ENCODE results near the gene NUP62CL.
"Not testable (repeated sequence)": the region's sequence is repeated elsewhere in the genome, so short reads cannot be mapped to it uniquely, and the experiment has no call there.

Gene NUP62CL, protein sequence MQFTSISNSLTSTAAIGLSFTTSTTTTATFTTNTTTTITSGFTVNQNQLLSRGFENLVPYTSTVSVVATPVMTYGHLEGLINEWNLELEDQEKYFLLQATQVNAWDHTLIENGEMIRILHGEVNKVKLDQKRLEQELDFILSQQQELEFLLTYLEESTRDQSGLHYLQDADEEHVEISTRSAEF

GRCh38 chrX:107205770-107206696 is at the start of gene NUP62CL, which contains the start of gene DNAAF6:
Gene NUP62CL, minus strand, starts transcription at chrX:107206433. Its CDS starts 31,287 bp downstream, at chrX:107175146.
Gene DNAAF6, plus strand, starts transcription at chrX:107206611. Its CDS starts 6,265 bp downstream, at chrX:107212876.
- peak; percentile 54 for DNase-seq

- no peak for DNase-seq
Observed at GRCh38 chrX:107228486-107228819, 22.2 kb upstream of the NUP62CL start.

DNA sequence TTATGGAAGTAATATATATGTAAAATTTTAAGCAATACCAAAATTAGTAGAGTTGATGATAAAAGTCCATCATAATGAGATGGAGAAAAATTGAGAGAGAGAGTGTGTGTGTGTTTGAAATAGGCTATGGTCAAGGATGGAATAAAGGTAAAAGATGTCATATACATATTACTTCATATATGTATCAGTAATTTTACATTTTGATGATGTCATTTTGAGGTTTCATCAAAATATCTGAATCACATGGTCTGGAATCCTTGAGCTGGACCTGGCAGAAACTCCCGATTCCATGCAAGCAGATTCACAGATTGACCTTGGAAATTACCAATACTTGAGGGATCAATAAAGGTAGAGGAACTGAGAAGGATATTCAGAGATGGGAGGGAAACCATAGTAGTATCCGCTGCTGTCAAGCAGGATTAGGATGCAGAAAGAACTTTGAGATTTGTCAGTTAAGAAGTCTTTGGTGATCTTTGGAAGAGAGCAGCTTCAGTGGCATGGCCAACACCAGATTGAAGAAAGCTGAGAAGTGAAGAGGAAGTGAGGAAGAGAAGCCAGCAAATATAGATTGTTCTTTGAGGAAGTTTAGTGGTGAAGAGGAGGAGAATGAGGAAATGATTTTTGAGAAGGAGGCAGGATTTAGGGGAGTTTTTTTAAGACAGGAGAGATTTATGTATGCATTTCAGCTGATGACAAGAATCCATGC is 21.7 kb upstream of the NUP62CL start:
- no peak for DNase-seq

DNA sequence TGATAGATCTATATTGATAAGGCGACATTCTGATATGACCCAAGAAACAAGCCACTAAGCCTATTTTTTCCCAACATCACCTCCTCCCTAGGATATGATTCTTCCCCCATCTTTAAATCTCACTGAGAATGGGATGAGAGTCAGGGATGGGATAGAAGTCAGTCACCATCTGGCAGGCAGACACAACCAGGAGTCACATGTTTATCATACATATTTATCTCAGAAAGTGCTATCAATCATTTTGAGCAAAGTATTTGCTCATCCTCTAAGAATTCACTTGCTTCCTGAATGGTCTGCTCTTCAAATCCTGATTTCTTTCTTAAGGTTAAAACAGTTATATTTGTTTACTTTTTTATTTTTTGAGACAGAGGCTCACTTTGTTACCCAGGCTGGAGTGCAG is 20.5 kb upstream of the NUP62CL start:
- DNase-seq = no peak

GRCh38 chrX:107213477-107213876 is 7.2 kb upstream of the NUP62CL start:
- no peak for DNase-seq

GRCh38 chrX:107207943-107208342 is 1.7 kb upstream of the NUP62CL start:
- DNase-seq = no peak

DNA sequence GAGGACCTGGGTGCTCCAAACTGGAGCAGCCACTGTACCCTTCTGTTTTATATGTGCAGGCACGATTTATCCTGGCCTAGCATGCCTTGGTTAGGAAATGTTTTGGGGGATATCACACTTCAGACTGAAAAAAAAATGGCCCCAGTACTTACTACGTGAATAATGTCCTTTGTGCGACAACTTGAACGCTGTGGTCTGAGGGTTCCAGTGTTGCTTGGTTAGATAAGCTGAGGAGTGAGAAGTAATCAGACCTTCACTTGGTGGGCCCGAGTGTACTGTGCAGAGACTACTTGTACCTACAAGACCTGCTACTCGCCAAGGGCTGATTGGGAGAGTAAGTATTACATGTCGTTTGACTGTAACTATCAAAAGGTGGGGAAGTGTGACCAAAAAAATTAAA is 856 bp upstream of the NUP62CL start:
- DNase-seq = no peak

DNA sequence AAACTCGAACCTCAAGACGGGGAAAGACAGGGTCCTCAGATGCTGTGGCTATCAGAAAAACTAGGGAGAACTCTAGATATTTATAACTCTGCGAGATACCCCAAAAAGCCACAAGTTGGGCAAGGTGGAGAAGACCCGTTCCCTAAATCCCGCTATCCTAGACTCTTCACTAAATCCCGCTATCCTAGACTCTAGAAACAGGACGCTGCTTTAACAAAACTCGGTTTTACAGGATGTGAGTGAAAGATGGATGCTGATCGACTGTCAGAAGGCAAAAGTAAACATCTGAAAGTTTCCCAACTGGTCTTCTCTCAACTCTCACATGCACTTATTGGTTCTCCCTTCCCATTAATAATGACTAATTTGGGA is 448 bp upstream of the NUP62CL start:
- DNase-seq = no peak

DNA sequence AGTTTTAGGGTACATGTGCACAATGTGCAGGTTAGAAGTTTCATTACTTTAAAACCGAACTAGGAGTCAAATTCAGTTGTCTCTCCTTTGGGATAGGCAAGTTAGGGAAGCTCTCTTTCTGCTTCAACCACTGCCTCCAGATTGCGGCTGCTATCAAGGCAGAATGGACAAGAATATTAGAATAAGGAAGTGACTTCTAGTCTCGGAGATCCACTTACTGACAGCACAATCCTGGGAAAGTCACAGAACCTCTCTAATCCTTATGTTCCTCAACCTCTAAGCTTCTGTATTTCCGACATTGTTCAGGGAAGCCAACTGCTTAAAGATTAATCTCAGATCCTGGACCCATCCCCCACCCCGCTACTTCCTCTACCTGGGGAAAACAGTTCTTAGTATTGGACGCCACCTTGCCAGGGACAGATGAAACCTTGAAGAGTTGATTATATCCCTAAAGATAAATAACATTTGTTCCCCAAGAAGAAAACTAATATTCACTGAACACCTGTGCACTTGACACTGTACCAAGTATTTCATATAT is 2.1 kb downstream of the NUP62CL start:
- DNase-seq = no peak

DNA sequence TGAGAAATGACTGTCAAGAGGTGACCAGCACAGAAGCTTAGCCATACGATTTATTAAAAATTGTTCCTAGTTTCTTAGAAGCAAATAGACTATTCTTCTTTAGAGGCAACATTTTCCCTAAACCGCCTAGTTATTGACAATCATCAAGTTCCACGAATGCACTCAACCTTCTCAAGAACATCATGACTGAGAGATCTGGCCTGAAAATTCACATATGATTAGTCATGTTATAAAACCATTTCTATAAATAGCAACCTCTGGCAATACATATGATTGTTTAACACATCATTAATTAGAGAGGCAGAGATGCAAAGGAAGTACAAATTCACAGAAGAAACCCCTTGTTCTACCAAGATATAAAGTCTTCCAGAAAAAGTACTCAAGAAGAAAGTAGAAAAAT is 6.7 kb downstream of the NUP62CL start:
- DNase-seq = no peak

GRCh38 chrX:107198074-107198473 is 8.2 kb downstream of the NUP62CL start:
- DNase-seq = not testable (repeated sequence)

- DNase-seq = no peak
Observed at GRCh38 chrX:107197319-107197718, 8.9 kb downstream of the NUP62CL start.

DNA sequence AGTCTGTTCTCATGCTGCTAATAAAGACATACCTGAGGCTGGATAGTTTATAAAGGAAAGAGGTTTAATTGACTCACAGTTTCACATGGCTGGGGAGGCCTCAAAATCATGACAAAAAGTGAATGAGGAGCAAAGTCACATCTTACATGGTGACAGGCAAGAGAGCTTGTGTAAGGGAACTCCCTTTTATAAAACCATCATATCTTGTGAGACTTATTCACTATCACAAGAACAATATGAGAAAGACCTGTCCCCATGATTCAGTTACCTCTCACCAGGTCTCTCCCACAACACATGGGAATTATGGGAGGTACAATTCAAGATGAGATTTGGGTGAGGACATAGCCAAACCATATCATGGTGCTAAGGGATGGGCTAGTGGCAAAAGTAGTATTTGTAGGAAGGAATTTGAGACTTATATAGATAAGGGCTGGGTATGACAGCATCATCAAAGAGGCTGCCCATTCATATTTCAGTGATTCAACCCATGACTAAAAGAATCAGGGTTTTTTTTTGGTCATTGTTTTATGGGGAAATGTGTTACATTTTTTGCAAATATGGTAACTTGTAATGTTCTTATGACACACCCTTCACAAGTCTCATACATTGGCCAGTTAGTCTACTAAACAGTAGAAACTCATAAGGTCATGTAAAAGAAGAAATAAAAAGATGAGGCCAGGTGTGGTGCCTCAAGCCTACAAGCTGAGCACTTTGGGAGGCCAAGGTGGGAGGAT is 34.7 kb downstream of the NUP62CL start:
- DNase-seq = no peak

GRCh38 chrX:107168712-107169111 is 37.5 kb downstream of the NUP62CL start:
- DNase-seq = no peak

DNA sequence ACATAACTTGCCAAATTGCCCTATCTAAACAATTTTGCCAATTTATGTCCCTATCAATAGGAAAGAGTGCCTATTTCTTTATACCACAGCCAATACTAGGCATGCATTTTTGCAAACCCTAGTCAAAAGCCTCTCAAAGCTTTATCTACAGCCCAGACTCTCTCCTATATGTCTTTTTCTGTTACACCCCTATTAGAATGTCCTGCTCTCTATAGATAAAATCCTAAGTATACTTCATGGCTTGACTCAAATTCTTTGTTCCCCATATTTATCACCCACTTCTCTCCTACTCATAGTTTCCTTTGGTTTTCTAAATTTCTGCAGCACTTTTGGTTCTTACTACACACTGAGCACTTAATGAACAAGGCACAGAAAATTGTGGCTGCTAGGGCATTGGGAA is 38.0 kb downstream of the NUP62CL start:
- no peak for DNase-seq

- DNase-seq = no peak
Observed at GRCh38 chrX:107167163-107167921, 38.9 kb downstream of the NUP62CL start.

GRCh38 chrX:107157618-107158017 is 48.6 kb downstream of the NUP62CL start:
- not testable (repeated sequence) for DNase-seq

DNA sequence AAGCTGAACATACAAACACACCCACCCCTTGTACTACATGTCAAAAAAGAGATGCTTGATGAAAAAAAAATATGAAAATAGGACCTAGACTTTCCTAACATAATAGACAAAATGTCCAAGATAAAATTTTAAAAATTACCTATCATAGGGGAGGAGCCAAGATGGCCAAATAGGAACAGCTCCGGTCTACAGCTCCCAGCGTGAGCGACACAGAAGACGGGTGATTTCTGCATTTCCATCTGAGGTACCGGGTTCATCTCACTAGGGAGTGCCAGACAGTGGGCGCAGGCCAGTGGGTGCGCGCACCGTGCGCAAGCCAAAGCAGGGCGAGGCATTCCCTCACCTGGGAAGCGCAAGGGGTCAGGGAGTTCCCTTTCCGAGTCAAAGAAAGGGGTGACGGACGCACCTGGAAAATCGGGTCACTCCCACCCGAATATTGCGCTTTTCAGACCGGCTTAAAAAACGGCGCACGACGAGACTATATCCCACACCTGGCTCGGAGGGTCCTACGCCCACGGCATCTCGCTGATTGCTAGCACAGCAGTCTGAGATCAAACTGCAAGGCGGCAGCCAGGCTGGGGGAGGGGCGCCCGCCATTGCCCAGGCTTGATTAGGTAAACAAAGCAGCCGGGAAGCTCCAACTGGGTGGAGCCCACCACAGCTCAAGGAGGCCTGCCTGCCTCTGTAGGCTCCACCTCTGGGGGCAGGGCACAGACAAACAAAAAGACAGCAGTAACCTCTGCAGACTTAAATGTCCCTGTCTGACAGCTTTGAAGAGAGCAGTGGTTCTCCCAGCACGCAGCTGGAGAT is 50.4 kb downstream of the NUP62CL start:
- DNase-seq = not testable (repeated sequence)

- DNase-seq = no peak
Observed at GRCh38 chrX:107154787-107155620, 51.2 kb downstream of the NUP62CL start.

- DNase-seq = no peak
Observed at GRCh38 chrX:107153005-107153404, 53.2 kb downstream of the NUP62CL start.

All from NCI-H1417 treated with DMSO at 0.1 percent for 48 hours (cell line).